ENCODE measurements around the gene DCAF4.
A peak's percentile ranks its signal among the peaks of the same experiment; 100 is the strongest.

DCAF4 gene

DNA sequence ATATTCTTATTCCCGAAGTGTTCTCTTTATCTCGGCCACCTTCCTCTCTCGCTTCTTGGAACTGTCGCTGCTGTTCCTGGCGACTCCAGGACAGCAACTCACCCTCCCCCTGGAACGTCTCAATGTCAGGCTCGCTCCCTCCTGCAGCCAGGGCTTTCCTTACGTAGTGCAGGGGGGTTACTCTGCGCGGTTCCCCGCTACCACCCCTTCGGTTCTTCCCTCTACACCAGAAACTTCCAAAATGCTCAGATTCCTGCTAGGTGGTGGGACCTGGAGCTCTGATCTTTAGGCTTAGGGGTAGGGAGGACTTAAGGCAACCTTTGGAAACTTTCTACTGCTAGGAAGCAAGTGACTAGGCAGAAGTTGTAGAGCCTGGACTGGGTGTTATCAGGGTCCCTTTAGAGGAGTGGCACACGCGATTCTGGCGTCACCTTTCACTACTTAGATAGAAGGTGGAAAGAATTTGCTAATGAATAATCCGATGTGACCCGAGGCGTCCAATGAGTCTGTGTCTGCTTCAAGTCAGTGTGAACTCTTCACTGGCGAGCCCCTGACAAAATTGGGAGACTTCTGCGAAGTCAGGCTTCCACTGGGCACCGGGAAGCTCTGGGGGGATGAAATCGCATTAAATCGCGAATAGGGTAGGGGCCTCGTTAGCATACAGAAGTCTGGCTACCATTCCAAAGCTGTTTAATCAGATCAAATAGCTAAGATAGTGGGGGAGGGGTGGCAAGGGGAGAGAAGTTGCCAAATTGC, 31.5 kb upstream of the DCAF4 start:
- peak; percentile 17 for DNase-seq

- no peak for DNase-seq
These were observed 27.8 kb upstream of the DCAF4 start for GRCh38 chr14:72898448-72898847.

DNA sequence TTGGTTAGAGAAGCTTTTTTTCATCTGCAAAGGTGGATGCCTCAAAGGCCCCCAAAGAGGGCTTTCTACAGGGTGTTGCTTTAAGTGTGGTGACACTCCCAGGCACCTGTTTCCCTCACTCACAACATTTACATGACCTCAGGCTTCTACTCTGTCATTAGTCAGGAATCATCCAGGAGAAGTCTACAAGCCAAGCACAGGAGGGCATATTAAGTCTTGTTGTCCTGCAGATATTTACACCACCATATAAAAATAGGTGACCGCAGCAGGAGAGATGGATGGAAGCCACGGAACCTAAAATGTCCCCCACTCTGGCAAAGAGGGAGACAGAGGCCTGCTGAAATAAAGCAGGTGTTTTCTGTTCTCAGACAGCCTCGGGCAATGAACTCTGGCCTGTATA, 24.9 kb upstream of the DCAF4 start:
- no peak for DNase-seq

GRCh38 chr14:72902801-72903530, 23.3 kb upstream of the DCAF4 start:
- no peak for DNase-seq

DNA sequence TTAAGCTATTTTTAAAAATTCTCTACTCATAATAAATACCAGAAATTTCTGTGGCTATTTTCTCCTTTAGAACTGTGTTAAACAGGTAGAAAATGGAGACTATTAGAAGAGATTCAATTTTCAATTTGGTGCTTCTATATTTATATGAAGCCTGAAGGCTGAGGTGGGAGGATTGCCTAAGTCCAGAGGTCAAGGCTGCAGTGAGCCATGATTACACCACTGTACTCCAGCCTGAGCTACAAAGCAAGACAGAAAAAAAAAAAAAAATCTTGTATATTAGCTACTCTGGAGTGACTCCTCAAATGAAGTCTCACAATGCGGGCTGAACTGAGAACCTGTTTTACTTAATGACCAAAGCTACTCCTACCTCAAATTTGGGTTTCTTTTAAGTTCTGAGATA, 22.5 kb upstream of the DCAF4 start:
- no peak for DNase-seq

- DNase-seq, result no peak
These were observed 22.0 kb upstream of the DCAF4 start for GRCh38 chr14:72904218-72904617.

- DNase-seq, result peak; percentile 61
These were observed 21.3 kb upstream of the DCAF4 start for GRCh38 chr14:72904840-72905561.

- no peak for DNase-seq
These were observed 19.9 kb upstream of the DCAF4 start for GRCh38 chr14:72906316-72906715.

DNA sequence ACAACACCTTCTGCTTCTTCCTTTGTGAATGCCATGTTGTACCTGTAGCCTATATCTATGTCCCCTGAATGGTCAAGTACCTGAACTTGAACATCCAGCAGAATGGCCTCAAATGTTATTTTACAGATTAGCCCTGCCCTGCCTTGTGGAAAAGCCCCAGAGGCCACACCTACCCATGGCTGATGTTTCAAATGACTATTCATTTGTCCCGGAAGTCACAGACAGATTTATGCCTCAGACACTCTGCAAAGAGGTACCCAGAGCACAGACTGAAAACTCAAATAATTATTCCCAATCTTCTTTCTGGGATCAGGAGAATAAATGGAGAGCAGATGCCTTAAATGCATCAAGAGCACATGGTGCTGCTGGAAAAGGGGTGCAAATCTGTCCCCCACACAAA, 19.4 kb upstream of the DCAF4 start:
- no peak for DNase-seq

GRCh38 chr14:72907886-72908285, 18.4 kb upstream of the DCAF4 start:
- no peak for DNase-seq

GRCh38 chr14:72909163-72909562, 17.1 kb upstream of the DCAF4 start:
- no peak for DNase-seq

GRCh38 chr14:72913809-72914208, 12.5 kb upstream of the DCAF4 start:
- DNase-seq, result no peak

DNA sequence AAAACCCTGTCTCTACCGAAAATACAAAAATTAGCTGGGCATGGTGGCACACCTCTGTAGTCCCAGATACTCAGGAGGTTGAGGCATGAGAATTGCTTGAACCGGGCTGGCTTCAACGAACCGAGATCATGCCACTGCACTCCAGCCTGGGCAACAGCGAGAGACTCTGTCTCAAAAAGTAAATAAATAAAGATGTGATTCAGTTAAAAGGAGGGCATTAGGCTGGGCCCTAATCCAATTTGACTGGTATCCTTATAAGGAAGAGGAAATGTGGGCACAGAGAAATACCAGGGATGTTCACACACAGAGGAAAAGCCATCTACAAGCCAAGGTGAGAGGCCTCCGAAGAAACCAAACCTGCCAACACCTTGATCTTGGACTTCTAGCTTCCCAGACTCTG, 10.1 kb upstream of the DCAF4 start:
- no peak for DNase-seq

GRCh38 chr14:72917094-72917802, 9.0 kb upstream of the DCAF4 start:
- DNase-seq, result no peak

- DNase-seq, result no peak
These were observed 6.3 kb upstream of the DCAF4 start for GRCh38 chr14:72920008-72920407.

- no peak for DNase-seq
These were observed 4.9 kb upstream of the DCAF4 start for GRCh38 chr14:72921396-72921795.

DNA sequence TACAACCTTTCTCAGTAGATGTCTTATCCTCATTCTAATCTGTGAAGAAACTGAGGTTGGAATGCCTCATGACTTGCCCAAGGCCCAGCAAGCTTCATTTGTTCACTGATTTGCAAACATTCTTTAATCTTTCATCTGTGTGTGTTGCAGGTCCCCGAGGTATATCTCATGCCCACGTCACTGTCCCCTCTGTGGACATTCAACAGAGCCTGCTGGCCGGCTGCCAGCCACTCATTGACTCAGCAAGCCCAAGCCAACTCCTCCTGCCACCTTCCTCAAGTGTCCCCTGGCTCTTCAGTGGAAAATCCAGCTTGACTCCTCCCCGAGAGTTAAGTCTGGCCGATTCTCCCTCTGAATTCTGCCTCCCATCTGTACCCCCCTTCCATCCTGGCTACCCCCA, 1.9 kb upstream of the DCAF4 start:
- DNase-seq, result no peak

DNA sequence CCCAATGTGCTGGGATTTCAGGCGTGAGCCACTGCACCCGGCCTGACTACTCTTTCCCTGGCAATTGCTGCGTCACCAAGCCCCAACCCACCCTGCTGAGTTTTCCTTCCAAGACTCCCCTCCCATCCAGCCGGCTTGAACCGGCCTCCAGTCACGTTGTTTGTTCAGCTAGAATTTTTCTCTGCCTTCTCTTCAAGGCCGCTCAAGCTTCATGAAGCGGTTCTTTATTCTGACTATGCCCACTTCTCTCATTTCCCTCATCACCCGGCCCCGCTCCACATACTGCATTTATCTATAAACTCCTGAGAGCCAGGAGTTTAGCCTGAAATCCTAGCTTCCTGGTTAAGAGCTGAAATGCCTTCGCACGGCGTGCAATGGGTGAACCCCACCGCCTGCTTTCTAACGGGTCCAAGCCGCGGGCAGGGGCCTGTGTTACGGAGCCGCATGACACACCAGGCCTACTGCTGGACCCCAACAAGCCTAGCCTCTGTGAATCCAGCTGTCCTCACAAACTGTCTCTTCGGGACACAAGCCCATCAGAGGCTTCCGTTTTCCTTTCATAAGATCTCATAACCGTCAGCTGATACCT, 999 bp upstream of the DCAF4 start:
- no peak for DNase-seq

- no peak for DNase-seq
These were observed 411 bp upstream of the DCAF4 start for GRCh38 chr14:72925815-72926291.

- no peak for DNase-seq
These were observed 2.6 kb downstream of the DCAF4 start for GRCh38 chr14:72928872-72929271.

DNA sequence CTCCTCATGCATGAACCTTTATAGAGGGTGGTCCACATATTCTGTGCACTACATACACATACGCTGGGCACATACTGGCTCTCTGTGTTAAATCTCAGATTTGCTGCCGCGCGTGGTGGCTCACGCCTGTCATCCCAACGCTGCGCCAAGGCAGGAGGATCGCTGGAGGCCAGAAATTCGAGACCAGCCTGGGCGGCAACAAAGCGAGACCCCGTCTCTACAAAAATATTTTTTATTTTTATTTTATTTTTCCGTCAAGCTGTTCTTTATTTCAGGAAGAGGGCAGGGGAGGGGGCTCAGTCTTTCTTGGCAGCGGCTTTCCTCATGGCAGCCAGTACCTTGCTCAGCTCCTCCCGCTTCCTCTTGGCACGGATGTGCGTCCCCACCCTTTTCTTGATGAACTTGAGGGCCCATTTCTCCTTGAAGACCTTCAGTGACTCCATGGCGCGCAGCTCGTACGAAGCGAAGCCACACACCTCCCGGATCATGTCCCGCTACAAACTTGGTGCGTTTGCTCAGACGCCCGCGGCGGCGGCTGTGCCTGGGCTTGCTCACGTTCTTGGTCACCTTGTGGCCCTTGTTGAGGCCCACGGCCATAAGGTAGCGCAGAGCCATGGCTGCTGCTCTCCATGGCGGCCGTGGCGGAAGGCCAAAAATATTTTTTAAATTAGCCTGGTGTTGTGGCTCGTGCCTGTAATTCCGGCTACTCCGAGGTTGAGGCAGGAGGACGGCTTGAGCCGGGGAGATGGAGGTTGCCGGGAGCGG, 3.2 kb downstream of the DCAF4 start:
- no peak for DNase-seq

- no peak for DNase-seq
These were observed 6.6 kb downstream of the DCAF4 start for GRCh38 chr14:72932893-72933292.

Measured in stimulated activated CD4-positive, alpha-beta T cell treated with anti-CD3 and anti-CD28 coated beads, Interleukin-15, amount 100 ng/mL, for 24 hours (primary cell).